A673 (cell line): ENCODE data around the gene MVB12B. TPM values are rescaled to one million over a fixed set of nuclear protein-coding genes. Genes with fewer than 3 reads are reported as not detected.

Experiments
- BruUV-seq: library from RNA; stranded (reverse); fragments of 400-500 nt; replicated peaks from 2 replicates; lab custom pipeline; 2021; lab: Mats Ljungman, UMichigan
- CTCF ChIA-PET: fragments of 300-600 bp; sonication (Branson Sonifier 250); formaldehyde crosslinking; loops from one replicate; lab custom pipeline; 2022; ENCODE audit warnings: antibody characterized with exemption; lab: Charles Lee
- POLR2A ChIA-PET: fragments of 300-600 bp; sonication (Branson Sonifier 250); formaldehyde crosslinking; loops from one replicate; lab custom pipeline; 2022; ENCODE audit warnings: antibody characterized with exemption; ENCODE audit not compliant: low non-redundant PET; lab: Charles Lee
- DNase-seq: peaks from one replicate; pipeline ENCODE4 v3.0.0-alpha.2; 2015; ENCODE audit warnings: low spot score
- H3K27ac ChIP-seq: fragments of 200-600 bp; sonication (generic); 2 replicates; pipeline ENCODE4 v1.5.1; 2016; ENCODE audit warnings: mixed run types, low read depth, mild to moderate bottlenecking, mixed read lengths, antibody characterized with exemption, low read length; ENCODE audit not compliant: poor library complexity, severe bottlenecking
- H3K27me3 ChIP-seq: fragments of 200-600 bp; sonication (generic); replicated peaks from 2 replicates; pipeline ENCODE4 v1.6.1; 2017; ENCODE audit warnings: mixed run types, low read depth, mild to moderate bottlenecking, mixed read lengths, antibody characterized with exemption, low read length; ENCODE audit not compliant: insufficient read depth, poor library complexity
- H3K36me3 ChIP-seq: fragments of 200-600 bp; sonication (generic); 2 replicates; pipeline ENCODE4 v1.6.1; 2016; ENCODE audit warnings: mixed run types, mild to moderate bottlenecking, mixed read lengths, antibody characterized with exemption, low read length; ENCODE audit not compliant: insufficient read depth, poor library complexity, severe bottlenecking
- H3K4me1 ChIP-seq: fragments of 200-600 bp; sonication (generic); 2 replicates; pipeline ENCODE4 v1.6.1; 2017; ENCODE audit warnings: mixed run types, mild to moderate bottlenecking, mixed read lengths, antibody characterized with exemption, low read length; ENCODE audit not compliant: insufficient read depth, poor library complexity, severe bottlenecking
- H3K4me3 ChIP-seq: fragments of 200-600 bp; sonication (generic); 2 replicates; pipeline ENCODE4 v1.5.1; 2016; ENCODE audit warnings: low read depth, mixed run types, mild to moderate bottlenecking, mixed read lengths, low read length; ENCODE audit not compliant: poor library complexity, severe bottlenecking
- H3K9me3 ChIP-seq: fragments of 200-600 bp; sonication (generic); 2 replicates; pipeline ENCODE4 v1.6.1; 2016; ENCODE audit warnings: mixed run types, low read depth, mild to moderate bottlenecking, mixed read lengths, antibody characterized with exemption, low read length; ENCODE audit not compliant: poor library complexity, severe bottlenecking
- CTCF ChIP-seq: fragments of 300-800, 200-600 bp; sonication (generic); conservative IDR thresholded peaks from 2 replicates; pipeline ENCODE4 v1.5.1; 2017; ENCODE audit warnings: low read depth, mild to moderate bottlenecking, antibody characterized with exemption, low read length, moderate library complexity, mixed read lengths
- EZH2 ChIP-seq: fragments of 200-600 bp; sonication (generic); IDR thresholded peaks from 2 replicates; pipeline ENCODE4 v1.6.1; 2017; ENCODE audit warnings: borderline replicate concordance, low read depth, mild to moderate bottlenecking, mixed read lengths, antibody characterized with exemption, low read length; ENCODE audit not compliant: poor library complexity, severe bottlenecking
- intact Hi-C: fragments of 100-400 bp; cut with micrococcal nuclease; formaldehyde crosslinking; loops from one replicate; pipeline ENCODE4 v1.10.0; 2022; ENCODE audit not compliant: unreplicated experiment
- total RNA-seq: library from RNA; stranded (reverse); gene quantifications from 2 replicates; pipeline ENCODE4 v1.2.3, GENCODE V29; 2021

MVB12B gene
- total RNA-seq, 1 experiment from 2014 or later = 12.3 TPM

- Histone ChIP-seq H3K27me3 (no peaks in the 10 kb centered on the region), H3K4me1 (no peaks in the 10 kb centered on the region), H3K4me3 (no peak overlapping the region), H3K9me3 (no peaks in the 10 kb centered on the region), H3K27ac (no peak overlapping the region), H3K36me3 (no peaks in the 10 kb centered on the region)
- TF ChIP-seq EZH2 = no peak
- no peak for TF ChIP-seq CTCF
- no TSS peak for BruUV-seq
- ChIA-PET POLR2A (no interaction called here), CTCF (no interaction called here)
- intact Hi-C loops = no loop called here
- DNase-seq = no peak
Measured at GRCh38 chr9:126430124-126430523, 103.5 kb downstream of the MVB12B start.

DNA sequence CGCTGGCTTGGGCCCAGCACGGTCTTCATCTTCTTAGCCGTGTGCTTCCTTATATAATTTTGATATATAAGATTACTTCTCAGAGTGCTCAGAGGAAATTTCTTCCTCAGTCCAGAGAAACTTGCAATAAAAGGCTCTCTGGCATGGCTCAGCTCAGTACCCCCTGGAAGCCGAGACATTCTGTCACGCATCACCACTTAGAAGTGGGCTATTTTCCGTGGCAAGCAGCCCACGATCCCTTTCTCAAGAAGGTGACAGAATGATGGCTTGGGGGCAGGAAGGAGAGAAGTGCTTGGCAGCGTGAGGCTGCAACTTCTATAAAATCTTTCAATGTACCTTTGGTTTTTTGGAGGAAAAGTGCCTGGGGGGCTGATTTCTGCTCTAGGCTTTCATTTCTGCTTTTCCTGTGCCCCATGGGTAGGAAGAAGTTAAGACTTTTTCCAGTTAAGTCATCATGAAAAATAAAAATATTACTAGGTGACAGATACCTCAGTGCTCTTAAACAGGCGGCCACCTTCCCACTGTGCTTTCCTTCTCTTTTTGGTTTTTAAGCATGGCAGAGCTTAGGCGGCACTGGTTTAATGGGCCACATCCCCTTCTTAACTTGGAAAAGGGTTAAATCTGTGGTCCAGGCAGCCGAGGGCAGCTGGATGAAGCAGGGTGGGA lies 104.6 kb downstream of the MVB12B start:
- Histone ChIP-seq H3K36me3 (no peaks in the 10 kb centered on the region), H3K27me3 (no peaks in the 10 kb centered on the region), H3K4me1 (no peaks in the 10 kb centered on the region), H3K27ac (no peak overlapping the region), H3K9me3 (no peaks in the 10 kb centered on the region), H3K4me3 (no peak overlapping the region)
- no peak for DNase-seq
- intact Hi-C loops = no loop called here
- ChIA-PET POLR2A (no interaction called here), CTCF (no interaction called here)
- no peak for TF ChIP-seq CTCF
- no peak for TF ChIP-seq EZH2
- BruUV-seq = no TSS peak

GRCh38 chr9:126432659-126433058 lies 106.0 kb downstream of the MVB12B start:
- Histone ChIP-seq H3K9me3 (no peaks in the 10 kb centered on the region), H3K27me3 (no peaks in the 10 kb centered on the region), H3K36me3 (no peaks in the 10 kb centered on the region), H3K4me1 (peaks cover 9% of the 10 kb centered on the region), H3K4me3 (no peak overlapping the region), H3K27ac (no peak overlapping the region)
- intact Hi-C loops = no loop called here
- ChIA-PET POLR2A (no interaction called here), CTCF (no interaction called here)
- no peak for DNase-seq
- TF ChIP-seq CTCF (no peak), EZH2 (no peak)
- no TSS peak for BruUV-seq
